ENCODE results near the gene TRIM29.

GRCh38 chr11:120151536-120151935 is 13.6 kb upstream of the TRIM29 start:
- TF ChIP-seq, protein P1, sequence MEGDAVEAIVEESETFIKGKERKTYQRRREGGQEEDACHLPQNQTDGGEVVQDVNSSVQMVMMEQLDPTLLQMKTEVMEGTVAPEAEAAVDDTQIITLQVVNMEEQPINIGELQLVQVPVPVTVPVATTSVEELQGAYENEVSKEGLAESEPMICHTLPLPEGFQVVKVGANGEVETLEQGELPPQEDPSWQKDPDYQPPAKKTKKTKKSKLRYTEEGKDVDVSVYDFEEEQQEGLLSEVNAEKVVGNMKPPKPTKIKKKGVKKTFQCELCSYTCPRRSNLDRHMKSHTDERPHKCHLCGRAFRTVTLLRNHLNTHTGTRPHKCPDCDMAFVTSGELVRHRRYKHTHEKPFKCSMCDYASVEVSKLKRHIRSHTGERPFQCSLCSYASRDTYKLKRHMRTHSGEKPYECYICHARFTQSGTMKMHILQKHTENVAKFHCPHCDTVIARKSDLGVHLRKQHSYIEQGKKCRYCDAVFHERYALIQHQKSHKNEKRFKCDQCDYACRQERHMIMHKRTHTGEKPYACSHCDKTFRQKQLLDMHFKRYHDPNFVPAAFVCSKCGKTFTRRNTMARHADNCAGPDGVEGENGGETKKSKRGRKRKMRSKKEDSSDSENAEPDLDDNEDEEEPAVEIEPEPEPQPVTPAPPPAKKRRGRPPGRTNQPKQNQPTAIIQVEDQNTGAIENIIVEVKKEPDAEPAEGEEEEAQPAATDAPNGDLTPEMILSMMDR (IDR thresholded peaks at IDR 0.05; ENCODE audit: insufficient read depth, low read depth, low read length) = no peak
- TF ChIP-seq EZH2 (IDR thresholded peaks at IDR 0.05; ENCODE audit: insufficient read depth, low read length) = no peak
